GM19324 (cell line): ENCODE data around the gene HLA-B.
A peak's percentile ranks its signal among the peaks of the same experiment; 100 is the strongest.
"Not testable (repeated sequence)": the region's sequence is repeated elsewhere in the genome, so short reads cannot be mapped to it uniquely, and the experiment has no call there.

ENCODE experiments used
- ATAC-seq: cut with Tn5 transposase; IDR thresholded peaks from one replicate; pipeline ENCODE4 v1.9.1; 2021; ENCODE audit warnings: mild to moderate bottlenecking, moderate library complexity; ENCODE audit not compliant: unreplicated experiment, low FRiP score

Gene HLA-B

GRCh38 chr6:31356946-31357466, at the start of gene HLA-B:
HLA-B (minus strand) TSS chr6:31357179; CDS start chr6:31357158, 21 bp downstream.
- peak; percentile 93 for ATAC-seq

- ATAC-seq, result no peak
Measured at GRCh38 chr6:31405996-31406395, 49.0 kb upstream of the HLA-B start.

GRCh38 chr6:31404061-31404364, 47.0 kb upstream of the HLA-B start:
- ATAC-seq, result not testable (repeated sequence)

DNA sequence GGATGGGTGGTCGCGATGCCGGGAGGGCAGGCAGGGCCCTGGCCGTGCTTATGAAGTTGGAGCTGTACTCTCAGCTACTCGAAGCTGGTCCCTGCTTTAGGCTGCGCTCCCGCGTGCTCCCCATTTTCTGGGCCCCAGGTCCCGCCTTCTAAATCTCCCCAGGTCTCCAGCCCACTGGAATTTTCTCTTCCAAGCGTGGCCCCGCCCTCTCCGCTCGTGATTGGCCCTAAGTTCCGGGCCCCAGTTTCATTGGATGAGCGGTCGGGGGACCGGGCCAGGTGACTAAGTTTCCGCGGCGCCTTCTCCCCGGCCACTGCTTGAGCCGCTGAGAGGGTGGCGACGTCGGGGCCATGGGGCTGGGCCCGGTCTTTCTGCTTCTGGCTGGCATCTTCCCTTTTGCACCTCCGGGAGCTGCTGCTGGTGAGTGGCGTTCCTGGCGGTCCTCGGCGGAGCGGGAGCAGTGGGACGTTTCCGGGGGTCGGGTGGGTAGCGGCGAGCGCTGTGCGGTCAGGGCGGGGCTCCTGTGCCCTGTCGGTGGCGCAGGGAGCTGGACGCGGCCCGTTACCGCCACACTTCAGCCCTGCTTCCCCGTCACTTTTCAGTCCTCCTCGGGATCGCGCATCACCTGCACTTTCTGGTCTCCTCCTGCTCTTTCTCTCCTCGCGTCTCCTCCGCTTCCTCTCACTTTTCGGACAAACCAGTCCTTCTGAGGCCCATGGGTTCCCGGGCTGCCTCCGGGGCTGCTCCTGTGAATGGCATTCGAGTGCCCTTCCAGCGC, 46.5 kb upstream of the HLA-B start, which contains the start of gene MICA:
Gene MICA (plus strand): TSS at position 313 of the 778 bp plus-strand sequence. CDS start 38 bp downstream, at position 351.
- ATAC-seq, result no peak

DNA sequence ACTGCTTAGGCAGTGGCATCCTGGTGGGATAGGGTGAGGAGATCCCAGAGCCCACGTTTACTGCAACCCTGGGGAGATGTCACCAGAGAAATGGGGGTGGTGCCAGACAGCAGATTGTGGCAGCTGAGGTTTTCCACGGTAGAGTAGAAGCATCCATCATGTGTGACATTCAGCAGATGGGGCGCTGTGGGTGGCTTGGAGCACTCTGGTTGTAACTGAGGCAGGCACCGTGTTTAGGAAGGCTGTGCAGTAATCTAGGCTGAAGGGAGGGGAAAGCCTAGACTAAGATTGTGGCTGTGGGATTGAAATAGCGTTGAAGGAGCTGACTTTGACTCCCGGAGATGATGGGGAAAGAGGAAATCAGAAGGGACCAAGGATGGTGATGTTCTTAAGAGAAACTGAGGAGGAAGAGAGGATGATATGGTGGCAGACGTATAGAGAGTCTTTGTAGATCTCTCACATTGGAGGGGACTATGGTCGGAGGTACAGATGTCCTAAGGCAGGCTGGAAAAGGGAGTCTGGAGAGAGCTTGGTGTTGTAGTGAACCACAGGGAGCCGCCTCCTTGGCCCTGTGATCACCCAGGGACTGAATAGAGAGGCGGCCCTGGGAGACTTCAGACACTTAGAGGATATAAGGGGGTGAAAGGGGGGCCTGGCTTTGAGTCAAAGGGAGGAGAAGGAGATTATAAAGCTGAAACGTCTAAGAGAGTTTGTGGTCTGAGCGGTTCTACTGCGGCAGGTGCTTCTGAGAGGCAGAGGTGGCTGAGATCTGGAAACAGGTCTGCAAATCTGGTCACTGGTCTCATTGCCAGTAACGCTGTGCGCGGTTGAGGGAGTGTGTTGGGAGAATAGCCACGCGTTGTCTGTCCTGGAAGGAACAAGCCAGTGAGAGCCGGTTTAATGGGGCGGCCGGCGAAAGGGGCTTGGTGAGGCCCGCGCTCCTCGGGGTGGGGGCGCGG, 45.6 kb upstream of the HLA-B start:
- no peak for ATAC-seq

GRCh38 chr6:31401403-31401802, 44.4 kb upstream of the HLA-B start:
- ATAC-seq, result no peak

GRCh38 chr6:31400467-31401289, 43.7 kb upstream of the HLA-B start:
- ATAC-seq, result peak; percentile 32

DNA sequence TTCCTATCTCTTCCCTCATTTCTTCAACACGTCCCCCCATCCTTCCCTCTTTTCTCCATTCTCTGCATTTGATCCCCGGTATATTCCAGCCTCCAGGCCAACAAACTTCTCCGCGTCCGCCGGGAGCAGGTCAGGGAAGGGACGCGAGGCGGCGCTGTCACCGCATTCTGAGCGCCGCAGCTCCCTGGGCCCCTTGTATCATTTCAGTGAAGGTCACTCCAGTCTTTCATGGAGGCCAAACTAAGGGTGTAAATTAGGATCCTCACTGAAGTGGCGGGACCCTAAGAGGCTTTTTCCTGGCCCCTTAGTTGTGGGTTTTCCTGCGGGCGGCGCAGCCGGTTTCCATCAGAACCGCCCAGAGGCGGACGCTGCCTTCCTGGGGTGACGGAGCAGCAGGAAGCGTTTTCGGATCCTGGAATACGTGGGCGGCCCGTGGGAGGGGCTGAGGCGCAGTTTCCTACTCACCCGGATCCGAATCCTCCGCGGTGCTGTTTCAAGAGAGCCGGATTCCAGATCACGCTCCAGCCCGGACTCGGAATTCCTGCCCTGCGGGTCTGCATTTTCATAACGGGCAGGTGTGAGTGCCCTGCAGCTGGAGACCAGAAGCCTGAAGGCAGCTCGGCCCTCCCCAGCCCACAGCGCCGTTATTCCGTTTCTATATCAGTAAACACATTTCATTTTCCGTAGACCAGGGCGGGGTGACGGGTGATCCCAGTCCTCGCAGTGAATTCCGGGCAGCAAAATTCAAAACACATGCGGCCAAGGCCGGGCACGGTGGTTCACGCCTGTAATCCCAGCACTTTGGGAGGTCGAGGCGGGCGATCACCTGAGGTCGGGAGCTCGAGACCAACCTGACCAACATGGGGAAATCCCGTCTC, 42.8 kb upstream of the HLA-B start:
- ATAC-seq, result peak; percentile 32

GRCh38 chr6:31397901-31398525, 41.0 kb upstream of the HLA-B start:
- no peak for ATAC-seq

DNA sequence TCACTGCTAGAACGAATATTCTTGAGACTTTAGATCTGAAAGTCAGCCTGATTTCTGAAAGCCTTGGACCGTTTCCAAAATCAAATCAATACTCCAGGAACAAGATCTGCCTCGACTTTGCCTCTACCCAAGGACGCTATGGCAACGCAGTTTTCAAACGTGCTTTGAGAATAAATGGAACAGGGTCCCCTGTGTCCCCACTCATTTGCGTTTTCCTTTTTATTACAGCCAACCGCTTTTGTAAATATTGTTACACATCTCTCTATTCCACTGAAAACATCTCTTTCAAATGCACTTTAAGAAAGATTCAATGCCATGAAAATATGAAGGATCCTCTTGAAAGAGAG, 40.1 kb upstream of the HLA-B start:
- not testable (repeated sequence) for ATAC-seq

DNA sequence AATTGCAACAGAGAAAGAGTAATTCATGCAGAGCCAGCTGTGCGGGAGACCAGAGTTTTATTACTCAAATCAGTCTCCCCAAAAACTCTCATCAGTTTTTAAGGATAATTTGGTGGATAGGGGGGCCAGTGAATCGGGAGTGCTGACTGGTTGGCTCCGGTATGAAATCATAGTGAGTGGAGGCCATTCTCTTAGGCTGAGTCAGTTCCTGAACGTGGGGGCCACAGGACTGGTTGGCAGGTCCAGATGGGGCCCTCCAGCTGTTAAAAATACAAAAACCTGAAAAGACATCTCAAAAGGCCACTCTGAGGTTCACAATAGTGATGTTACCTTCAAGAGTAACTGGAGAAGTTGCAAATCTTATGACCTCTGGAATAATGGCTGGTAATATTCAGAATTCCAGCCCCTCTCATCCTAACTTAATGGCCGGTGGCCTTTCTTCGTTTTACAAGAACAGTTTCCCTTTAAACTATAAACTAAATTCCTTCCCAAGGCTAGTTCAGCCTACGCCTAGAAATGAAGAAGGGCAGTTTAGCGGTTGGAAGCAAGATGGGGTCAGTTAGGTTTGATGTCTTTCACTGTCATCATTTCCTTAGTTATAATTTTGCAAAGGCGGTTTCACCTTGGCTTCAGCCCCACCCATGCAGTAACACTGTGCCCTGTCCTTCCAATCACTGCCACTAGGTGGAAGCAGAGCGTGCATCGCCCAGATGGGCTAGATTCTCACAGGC, 39.6 kb upstream of the HLA-B start:
- ATAC-seq, result no peak

- no peak for ATAC-seq
Measured at GRCh38 chr6:31395832-31396231, 38.9 kb upstream of the HLA-B start.

DNA sequence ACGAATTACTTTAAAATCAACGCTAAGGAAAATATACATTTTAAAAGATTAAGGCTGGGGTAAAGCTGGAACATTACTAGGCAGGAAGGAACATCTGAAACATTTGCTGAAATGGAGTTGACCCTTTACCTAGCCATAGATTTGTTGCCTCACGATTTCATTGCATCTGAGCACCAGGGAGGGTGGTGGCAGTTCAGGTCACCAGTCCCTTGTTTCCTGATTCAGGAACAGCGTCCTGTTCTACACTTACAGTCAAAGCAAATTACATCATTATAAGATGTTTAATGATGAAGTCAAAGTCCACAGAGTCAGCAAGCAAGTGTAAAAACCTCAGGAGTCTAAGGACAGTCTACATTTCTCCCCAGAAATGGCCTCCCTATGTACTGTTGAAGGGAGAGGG, 37.4 kb upstream of the HLA-B start:
- no peak for ATAC-seq

DNA sequence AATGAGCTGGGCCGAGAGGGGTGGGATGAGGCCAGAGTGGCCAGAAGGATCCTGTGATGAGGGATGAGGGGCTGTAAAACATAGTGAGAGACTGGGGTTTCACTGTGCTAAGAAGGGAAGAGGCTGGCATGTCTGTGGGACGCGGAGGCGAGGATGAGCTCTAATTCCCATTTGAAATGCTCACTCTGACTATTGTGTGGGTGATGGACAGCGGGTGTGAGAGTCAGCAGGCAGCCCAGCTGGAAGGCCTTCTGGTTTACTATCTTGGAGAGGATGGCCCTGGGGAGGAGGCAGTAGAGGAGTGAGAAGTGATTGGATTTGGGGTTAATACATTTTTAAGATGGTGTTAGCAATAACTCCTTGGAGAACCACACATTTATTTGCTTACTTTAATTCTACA, 37.0 kb upstream of the HLA-B start:
- no peak for ATAC-seq

DNA sequence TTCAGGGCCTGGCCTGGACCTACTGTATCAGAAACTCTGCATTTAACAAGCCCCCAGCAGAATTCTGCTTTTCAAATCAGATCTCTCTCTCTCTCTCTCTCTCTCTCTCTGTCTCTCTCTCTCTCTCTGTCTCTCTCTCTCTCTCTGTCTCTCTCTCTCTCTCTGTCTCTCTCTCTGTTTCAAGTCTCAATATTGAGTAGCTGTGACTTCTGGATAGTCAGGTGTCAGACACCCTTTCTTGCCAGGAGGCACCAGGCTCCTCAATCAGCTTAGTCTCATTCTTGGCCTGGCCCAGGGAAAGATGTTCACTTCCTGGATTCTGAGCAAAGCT, 32.8 kb upstream of the HLA-B start:
- ATAC-seq, result not testable (repeated sequence)

GRCh38 chr6:31388916-31389801, 32.2 kb upstream of the HLA-B start:
- ATAC-seq, result not testable (repeated sequence)

GRCh38 chr6:31386977-31387376, 30.0 kb upstream of the HLA-B start:
- ATAC-seq, result no peak

- ATAC-seq, result no peak
Measured at GRCh38 chr6:31386099-31386498, 29.1 kb upstream of the HLA-B start.
